ENCODE results near the gene CIB2.

The CIB2 gene

DNA sequence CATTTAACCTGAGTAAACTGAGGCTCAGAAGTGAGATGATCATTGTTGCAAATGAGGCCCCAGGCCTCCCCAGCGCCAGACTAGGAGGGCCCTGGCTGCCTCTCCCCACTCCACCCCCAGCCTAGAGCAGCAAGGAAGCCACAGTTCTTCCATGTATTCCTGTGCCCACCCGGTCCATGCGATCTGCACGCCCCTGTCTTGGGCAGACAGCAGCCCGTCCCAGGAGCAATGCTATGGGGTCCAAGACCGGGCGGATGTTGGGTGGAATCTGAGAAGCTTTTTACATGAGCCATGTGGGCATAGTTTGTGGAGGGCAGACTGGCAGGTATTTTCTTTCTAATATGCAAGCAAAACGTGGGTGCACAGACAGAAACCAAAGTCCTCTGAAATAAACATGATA, 23.8 kb downstream of the CIB2 start:
- DNase-seq (ENCODE audit: low read depth) = no peak

DNA sequence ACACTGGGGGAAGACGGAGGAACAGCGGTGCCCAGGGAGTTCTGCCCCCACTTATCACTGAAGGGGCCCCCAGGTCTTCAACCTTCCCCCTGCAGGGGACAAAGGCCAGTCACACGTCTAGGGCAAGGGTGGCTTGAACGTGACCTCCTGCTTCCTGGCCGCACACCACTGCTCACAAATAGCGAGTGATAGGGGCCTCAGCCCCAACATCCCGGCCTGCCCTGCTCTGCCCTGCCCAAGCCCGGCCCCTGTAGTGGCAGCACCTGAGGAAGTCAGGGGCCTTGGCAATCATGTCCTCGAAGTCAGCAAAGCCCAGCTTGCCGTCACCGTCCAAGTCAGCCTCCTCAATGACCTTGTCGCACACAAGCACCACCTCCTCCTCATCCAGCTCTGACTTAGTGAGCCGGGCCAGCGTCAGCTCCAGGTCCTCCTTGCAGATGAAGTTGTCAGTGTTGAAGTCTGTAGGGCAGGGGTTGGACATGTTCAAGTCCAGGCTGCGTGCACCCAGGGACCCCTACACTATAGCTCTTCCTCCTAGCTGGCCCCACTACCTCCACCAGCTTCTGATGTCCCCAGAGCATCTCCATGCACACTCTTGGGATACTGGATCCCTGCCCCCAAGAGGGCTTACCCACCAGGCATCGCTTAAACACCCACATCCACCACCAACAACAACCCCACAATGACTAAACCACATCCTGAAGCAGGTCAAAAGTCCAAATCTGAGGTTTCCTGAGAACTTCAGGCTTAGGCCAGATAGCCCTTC, 25.6 kb downstream of the CIB2 start:
- no peak for DNase-seq (ENCODE audit: low read depth)

DNA sequence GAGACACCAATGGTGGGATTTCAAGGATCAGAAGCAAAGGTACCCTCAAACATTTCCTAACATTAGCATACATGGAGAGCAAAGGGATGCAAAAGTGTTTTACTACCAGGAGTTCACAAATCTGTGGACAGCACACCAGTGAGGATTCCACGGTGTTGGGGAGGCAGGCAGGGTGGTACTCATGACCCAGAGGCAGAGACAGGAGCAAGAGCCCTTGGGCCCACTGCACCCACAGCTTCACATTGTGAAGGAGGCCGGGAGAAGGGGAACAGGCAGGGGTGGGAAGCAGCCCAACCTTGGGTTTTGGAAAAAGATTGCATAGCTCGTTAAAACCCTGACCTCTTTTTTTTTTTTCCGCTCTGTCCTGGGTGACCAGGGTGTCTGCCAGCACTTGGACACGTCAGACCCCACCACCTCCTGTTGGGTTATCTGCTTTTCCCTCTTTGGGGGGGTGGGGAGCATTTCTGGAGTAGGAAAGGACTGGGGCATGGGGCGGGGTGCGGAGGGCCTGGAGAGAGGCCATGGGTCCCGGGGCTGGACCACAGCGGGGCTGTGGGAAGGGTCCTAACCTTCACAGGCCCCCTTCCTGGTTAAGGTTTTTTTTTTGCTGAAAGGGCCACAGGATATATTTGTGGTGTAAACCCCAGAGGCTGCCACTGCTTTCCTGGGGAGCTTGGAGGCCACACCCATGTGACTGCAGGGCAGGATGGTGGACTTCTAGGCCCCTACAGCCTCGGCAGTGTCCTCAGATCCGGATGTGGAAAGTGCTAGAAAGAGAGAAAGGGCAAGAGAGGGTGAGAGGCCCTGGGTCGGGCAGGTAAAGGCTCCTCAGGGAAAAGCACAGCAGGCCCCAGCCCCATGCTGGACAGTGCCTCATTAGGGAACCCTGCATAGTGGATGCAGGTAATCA, 26.4 kb downstream of the CIB2 start:
- DNase-seq (ENCODE audit: low read depth) = no peak

DNA sequence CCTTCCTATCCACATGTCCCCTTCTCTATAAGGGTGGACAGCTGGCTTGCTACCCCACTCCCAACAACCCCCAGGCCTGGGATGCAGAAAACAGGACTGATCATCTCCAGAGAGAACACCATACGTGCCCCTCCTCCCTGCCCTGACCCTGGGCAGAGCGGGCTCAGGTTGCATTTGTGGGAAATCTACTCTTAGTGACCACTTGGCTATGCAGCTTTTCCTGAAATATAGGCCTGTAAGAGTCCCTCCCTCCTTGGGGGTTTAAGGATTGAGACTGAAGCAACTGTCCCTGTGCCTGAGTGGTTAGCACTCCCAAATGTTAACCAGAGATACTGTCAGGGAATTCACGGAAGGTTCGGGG, 27.1 kb downstream of the CIB2 start:
- no peak for DNase-seq (ENCODE audit: low read depth)

DNA sequence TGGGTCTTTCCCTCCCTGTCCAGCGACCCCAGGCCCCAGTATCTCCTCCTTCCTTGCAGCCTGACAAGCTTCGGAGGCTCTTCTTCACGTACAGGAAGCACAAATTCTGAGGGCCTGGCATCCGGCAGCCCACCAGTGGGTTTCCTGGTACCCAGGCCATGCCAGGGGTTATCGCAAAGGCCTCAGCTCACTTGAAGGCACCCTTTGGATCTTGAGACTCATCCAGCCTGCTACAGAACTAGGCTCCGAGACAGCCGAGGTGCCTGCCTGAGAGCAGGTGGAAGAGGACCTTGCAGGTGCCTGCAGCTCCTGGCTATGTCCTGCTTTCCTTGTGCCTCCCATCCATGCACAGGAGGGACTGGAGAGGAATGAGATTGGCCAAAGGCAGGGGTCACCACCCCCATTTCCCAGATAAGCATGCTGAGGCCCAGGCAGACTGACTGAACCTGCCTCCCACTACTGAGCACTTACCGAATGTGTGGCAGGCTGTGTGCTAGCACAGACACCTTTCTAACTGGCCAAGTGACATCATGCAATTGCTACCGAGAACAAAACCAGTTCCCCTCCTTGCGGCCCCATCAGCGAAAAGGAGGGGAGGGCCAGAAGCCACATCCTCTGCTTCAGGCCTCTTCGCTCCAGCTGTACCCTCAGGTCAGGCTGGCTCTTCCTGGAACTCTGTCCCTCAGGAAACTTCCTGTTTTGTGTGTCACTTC, 27.7 kb downstream of the CIB2 start:
- no peak for DNase-seq (ENCODE audit: low read depth)

DNA sequence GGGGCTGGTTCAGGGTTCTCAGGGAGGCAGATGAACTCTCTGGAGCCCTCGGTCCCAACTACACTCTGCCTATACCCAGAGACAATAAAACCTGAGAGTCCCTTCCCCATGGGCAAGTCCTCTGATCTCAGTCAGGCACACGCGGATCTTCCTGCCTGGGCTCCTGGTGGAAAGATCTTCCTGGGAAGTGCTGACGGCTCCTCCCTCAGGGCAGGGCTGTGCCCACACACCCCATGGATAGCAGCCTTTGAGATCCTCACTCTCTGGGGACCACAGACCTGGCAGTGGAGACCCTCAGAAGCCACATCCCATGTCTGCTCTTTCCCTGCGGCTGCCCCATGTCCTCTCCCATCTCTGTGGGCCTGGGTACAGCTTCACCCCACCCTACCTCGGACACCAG, 28.5 kb downstream of the CIB2 start:
- no peak for DNase-seq (ENCODE audit: low read depth)

DNA sequence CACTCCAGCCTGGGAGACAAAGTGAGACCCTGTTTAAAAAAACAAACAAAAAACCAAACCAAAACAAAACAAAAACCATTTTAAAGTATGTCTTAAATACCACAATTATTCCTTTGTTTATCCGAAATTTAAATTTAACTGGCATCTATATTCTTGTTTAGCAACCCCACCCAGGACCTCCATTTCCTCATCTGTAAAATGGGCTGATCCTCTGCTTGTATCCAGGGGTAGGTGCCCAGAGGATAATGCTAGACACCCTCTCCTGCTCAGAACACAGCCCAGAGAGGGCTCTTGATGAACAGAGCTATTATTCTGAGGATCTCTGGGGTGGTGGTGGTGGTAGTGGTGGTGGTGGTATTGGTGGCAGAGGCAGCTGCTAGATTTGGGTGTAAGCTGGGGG, 29.0 kb downstream of the CIB2 start:
- DNase-seq (ENCODE audit: low read depth) = no peak

DNA sequence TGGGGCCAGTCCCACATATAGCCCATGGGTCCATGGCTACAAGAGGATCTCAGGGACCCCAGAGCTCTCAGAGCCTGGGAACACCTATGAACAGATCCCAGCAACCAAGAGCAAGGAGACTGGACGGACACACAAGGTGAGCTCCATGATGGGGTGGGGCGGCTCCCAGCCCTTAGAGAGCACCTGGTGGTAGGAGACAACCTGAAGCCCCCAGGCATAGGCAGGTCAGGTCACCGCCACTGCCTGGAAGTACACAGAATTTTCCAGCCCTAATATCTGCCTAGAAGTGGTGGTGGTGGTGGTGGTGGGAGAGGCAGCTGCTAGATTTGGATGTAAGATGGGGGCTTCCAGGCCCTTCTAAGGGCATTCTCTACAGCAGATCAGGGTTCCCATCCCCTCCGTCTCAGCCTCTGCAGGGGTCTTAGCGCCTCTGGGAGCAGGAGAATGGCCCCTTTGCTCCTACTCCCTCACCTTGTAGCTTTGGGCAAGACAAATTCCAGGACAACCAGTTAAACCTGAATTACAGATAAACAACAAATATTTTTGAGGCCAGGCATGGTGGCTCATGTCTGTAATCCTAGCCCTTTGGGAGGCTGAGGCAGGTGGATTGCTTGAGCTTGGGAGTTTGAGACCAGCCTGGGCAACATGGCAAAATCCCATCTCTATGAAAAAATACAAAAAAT, 29.7 kb downstream of the CIB2 start:
- DNase-seq (ENCODE audit: low read depth) = no peak

DNA sequence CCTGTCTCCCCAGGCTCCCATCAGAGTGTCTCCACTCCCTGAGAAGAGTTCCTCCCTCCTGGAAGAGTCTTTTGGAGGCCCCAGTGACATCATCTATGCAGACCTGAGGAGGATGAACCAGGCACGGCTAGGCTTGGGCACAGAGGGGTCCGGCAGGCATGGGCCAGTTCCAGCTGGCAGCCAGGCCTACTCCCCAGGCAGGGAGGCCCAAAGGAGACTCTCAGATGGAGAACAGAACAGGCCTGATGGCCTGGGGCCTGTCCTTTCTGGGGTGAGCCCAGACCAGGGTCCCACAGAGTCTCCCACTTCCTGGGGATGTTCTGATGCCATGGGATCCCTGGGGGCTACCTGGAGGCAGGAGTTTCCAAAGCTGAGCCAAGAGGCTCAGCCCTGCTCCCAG, 30.4 kb downstream of the CIB2 start:
- DNase-seq (ENCODE audit: low read depth) = no peak

DNA sequence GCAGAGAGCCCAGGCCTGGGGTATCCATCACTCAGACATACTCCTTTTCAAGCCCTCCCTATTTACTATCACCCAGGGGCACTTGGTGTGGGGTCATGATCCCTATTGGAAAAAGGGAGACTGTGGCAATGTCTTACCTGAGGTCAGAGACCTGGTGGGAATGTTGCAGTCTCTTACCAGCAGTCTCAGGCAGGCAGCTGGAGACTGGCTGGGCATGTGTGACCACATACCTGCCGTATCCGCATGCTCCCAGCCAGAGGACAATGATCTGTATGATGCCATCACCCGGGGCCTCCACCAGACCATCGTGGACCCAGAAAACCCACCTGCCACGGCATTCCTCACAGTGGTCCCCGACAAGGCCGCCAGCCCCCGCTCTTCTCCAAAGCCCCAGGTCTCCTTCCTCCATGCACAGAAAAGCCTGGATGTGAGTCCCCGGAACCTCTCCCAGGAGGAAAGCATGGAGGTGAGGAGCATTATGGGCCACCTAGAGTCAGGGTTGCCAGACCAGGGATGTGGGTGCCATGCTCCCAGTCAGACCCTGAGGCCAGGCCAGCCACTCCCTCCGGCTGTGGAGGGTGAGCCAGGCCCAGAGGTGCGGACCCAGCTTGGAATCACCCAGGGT, 33.0 kb downstream of the CIB2 start:
- no peak for DNase-seq (ENCODE audit: low read depth)

DNA sequence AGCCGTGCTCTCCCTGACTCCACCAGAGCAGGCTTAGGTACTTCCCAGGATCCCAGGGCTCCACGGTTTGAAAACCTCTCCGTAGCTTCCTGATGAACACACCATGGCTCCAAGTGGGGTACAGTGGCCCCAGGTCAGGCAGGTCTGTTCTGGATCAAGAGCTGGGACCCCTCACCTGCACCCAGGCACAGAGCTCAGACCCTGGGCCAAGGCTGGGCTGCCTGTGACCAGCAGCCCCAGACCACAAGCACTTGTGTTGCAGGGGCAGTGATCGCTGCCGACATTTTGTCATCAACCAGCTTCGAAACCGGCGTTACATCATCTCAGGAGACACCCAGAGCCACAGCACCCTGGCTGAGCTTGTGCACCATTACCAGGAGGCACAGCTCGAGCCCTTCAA, 33.6 kb downstream of the CIB2 start:
- DNase-seq (ENCODE audit: low read depth) = no peak

DNA sequence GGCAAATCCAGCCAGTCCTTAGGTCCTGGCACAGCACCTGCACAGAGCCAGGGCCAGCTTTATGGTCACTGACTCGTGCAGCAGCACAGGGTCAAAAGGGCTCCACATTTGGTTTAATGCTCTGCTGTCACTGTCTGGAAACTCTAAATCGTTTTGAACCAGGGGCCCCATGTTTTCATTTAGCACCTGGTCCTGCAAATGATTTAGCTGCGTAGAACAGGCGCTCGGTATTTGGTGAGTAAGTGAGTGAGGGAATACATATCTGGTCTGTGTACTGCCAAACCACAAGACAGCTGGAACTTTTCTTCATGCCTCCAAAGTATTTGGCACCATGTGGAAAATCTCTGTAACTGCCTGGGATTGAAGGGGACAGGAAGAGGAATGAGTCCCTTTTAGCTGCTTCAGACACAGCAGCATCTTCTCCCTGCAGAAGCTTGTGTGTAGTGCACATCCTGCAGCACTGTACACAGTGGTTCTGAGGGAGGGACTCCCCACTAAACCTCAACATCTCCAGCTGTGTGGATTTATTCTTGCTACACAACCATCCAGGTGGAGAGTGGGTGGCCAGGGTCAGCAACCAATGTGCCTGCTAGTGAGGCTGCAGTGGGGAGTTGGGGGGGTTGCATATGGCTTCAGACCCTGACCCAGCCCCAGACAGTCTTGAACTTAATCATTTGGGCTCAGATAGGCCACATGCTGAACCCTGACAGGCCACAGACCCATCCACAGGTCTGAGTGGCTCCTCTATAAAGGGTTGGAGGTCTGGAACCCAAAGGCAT, 37.8 kb downstream of the CIB2 start:
- peak; percentile 81 for DNase-seq (ENCODE audit: low read depth)

DNA sequence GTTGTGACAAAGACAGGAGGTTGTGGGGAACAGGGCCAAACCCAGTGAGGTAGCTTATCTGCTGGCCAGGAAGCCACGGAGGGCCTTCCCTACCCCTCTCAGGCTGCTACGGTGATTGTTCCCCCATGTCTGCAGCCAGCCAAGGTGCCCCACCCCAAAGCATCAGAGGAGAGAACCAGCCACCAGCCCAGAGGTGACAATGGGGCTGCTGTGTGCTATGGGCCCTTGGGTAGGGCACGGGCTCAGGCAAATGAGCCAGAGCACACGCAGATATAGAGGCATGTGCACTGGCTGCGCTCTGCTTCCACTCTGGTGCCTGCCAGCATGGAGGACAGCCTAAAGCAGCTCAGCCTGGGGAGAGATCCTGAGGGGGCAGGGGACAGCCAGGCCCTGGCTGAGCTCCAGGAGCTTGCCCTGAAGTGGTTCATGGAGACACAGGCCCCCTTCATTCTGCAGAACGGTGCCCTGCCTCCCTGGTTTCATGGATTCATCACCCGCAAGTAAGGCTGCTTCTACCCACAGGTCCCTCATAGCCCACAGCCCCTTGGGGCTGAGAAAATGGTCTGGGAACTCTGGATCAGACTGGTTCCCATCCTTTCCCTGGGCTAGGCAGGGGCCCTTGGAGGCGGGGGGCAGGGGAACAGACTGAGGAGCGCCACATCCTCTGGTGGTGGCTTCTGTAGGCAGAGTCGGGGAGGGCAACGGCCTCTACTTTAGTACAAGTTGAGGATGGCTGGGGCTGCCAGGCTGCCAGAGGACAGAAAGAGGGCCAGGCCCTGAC, 38.8 kb downstream of the CIB2 start, which contains the start of gene SH2D7:
Gene SH2D7 (plus strand): TSS at position 301 of the 781 bp plus-strand sequence. CDS start 24 bp downstream, at position 325.
- DNase-seq (ENCODE audit: low read depth) = no peak

DNA sequence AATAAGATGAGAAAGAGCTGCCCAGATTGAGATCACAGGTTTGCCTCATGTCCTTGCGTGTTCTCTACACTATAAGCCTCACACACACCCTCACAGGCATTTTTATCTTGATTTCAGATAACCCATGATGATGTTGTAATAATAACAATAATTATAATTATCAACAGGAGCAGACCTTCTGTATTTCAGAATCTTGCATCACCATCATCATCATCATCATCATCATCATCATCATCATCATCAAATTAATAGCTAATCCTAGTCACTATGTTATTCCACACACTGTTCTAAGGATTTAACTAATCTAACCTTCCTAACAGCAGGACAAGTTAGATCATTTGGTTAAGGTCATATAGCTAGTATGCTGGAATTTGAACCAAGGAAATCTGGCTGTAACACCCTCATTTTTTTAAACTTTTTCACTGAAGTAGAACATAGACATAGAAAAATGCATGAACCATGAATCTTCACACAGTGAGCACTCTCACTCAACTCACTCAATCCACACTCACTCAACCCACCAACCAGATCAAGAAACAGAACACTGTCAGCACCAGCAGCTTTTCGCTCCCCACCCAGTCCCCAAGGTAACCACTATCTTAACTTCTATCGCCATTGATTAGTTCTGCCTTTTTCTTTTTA, 40.7 kb downstream of the CIB2 start:
- DNase-seq (ENCODE audit: low read depth) = no peak

DNA sequence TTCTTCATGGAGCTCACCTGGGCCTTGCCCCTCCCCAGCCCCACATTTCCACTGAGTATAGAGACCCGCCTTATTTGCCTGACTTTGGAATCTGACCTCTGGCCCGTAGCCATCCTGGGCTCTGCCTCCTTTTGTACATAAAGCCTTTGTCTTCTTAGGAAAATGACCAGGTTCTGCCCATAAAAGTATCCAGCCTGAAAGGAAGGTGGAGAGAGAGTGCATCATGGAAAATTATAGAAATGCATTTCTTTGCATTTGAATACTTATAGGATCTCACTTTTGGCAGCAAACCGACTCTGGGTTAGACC, 42.5 kb downstream of the CIB2 start:
- no peak for DNase-seq (ENCODE audit: low read depth)

DNA sequence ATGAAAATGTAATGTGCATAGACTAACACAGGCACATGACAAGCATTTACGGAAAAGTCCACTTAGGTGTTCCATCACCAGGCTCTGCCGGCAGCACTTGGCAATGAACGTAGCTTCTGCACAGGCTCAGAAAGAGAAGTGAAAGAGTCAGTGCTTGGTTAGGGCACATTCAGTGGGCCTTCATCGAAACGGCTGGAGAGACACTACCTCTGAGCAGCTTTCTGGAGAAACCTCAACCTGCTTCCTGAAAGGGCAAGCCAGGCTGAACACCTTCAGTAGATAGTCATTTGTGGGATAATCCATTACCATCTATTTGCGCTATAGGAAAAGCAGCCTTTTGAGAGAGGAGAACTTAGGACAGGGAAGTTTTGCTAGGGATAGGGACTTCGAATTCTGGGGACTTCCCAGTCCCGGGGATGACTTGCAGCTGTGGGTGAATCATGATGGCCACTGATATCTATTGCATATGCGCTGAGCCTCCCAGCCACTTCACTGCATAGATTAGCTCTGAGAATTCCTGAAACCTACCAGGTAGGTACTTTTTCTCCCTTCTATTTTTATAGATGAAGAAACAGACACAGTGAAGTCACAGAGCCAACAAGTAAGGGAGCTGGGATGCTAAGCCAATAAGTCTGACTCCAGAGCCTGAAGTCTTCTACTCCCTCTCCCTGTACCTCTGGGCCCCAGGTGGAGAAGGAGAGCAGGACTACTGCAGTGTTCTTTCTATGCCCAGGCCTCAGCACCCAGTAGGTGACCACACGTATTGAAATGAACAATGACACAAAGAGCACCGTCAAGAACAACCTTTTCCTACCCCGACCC, 43.1 kb downstream of the CIB2 start:
- no peak for DNase-seq (ENCODE audit: low read depth)

DNA sequence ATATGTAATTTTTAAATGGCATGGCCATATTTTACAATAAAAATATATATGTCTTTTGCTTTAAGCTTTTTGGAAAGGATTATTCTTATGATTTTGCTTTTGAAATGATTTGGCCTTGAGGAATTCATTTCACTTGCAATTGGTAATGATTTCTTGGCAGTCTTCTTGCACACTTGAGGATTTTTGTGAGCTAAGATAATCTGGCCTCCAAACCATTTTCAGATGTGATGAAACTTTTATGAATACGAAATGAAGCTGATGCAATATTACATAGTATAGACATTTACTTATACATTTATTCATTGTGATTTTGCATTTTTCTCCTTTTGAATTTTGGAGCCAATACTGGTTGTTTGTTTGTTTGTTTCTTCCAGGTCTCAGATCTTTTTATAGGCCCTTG, 45.3 kb downstream of the CIB2 start:
- no peak for DNase-seq (ENCODE audit: low read depth)

DNA sequence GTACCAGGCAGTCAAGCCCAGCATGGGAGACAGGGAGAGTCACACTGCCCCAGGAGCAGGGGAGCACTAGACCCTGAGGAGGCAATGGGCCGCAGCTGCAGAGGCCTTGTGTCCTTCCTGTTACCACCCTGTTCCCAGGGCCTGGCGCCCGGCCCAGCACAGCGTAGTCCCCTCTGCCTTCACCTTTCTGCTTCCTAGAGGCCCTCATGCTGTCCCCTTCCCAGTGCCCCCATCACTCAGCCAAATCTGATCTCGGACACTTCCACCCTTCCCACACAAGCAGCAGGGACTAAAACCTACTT, 46.8 kb downstream of the CIB2 start:
- DNase-seq (ENCODE audit: low read depth) = no peak

Measured in non-pigmented ciliary epithelial cell (primary cell).